Measurements from ENCODE around the gene TNFRSF14. TPM values are rescaled to one million over a fixed set of nuclear protein-coding genes. Genes with fewer than 3 reads are reported as not detected.

Gene TNFRSF14
- total and polyA plus RNA-seq, 2 of the 13 experiments (the other 11 are each of a cell fraction or from before 2014, with no cell fraction given) = 11.9 to 49.9 TPM

- Histone ChIP-seq H3K27me3 (ENCODE audit: control insufficient read depth in 1 of 2, insufficient read depth in 2 of 2, low read length in 2 of 2) (no peaks in the 10 kb centered on the region; a peak in 1 of 5 replicates), H3K4me1 (ENCODE audit: insufficient read depth, low read length) (peaks cover 28% of the 10 kb centered on the region), H2AFZ (ENCODE audit: low read length) (no peak overlapping the region), H3K79me2 (ENCODE audit: insufficient read depth, low read length) (no peaks in the 10 kb centered on the region), H3K4me2 (ENCODE audit: low read depth, low read length) (no peak overlapping the region), H3K9me3 (ENCODE audit: low read length) (no peaks in the 10 kb centered on the region), H3K36me3 (replicated peaks in 1 of 2; ENCODE audit: control insufficient read depth in 1 of 2, insufficient read depth in 2 of 2, low read length in 2 of 2) (no peaks in the 10 kb centered on the region; a peak in 1 of 5 replicates), H3K4me3 (replicated peaks in 1 of 3; ENCODE audit: insufficient read depth in 1 of 3, low read depth in 2 of 3, low read length in 3 of 3) (no peak overlapping the region), H4K20me1 (ENCODE audit: insufficient read depth, low read length) (0 out of 2 replicates have a peak, but pooled peaks cover 4% of the 10 kb centered on the region), H3K27ac (ENCODE audit: extremely low read length, insufficient read depth, low read length) (no peak overlapping the region), H3K9ac (ENCODE audit: insufficient read depth, low read depth, low read length) (no peak overlapping the region)
- in situ Hi-C loops (cut with HindIII; ENCODE audit: extremely low pct_ligation_motif_present, low pct_unique_long_range_greater_than_20kb) = no loop called here
- intact Hi-C loops (cut with micrococcal nuclease; ENCODE audit: unreplicated experiment) = loop anchor here (5.0 kb wide), 1 partner anchor 73 kb away; the partner anchor contains the start of gene MMEL1
- ATAC-seq (no peak), FAIRE-seq (no peak), DNase-seq (ENCODE audit: low spot score) (no peak)
- no TSS peak for BruUV-seq (replicated peaks)
- TF ChIP-seq SIX4 (CRISPR knock-in tag; IDR thresholded peaks at IDR 0.05) = no peak
- TF ChIP-seq NAIF1 (CRISPR knock-in tag; IDR thresholded peaks at IDR 0.05; ENCODE audit: borderline replicate concordance) = no peak
- TF ChIP-seq BCL6 (CRISPR knock-in tag; IDR thresholded peaks at IDR 0.05) = no peak
- no peak for TF ChIP-seq ZNF782 (CRISPR knock-in tag; IDR thresholded peaks at IDR 0.05; ENCODE audit: borderline replicate concordance)
- TF ChIP-seq HNF1A (IDR thresholded peaks at IDR 0.05; ENCODE audit: low read depth) = no peak
- TF ChIP-seq HNF1A (CRISPR knock-in tag; IDR thresholded peaks at IDR 0.05; ENCODE audit: borderline replicate concordance) = no peak
- TF ChIP-seq ZNF451 (CRISPR knock-in tag; IDR thresholded peaks at IDR 0.05) = no peak
- no peak for TF ChIP-seq ZNF687 (CRISPR knock-in tag; IDR thresholded peaks at IDR 0.05)
- TF ChIP-seq ZNF777 (CRISPR knock-in tag; IDR thresholded peaks at IDR 0.05) = no peak
- no peak for TF ChIP-seq ARHGAP35 (CRISPR knock-in tag; IDR thresholded peaks at IDR 0.05; ENCODE audit: borderline replicate concordance)
- CTCF ChIA-PET (ENCODE audit: low intra/inter-chr PET ratio, low total read pairs) = no interaction called here
- POLR2A ChIA-PET = no interaction called here
- WGBS (ENCODE audit: low lambda C conversion rate) = 100% methylated on average over 2 of the region's 6 CpGs
Observed at GRCh38 chr1:2558861-2559260, 2.7 kb downstream of the TNFRSF14 start.

All from HepG2 (cell line).